Vagina (tissue), 2 donors: Measurements from ENCODE around the gene SAMD4B.
A peak's percentile ranks its signal among the peaks of the same experiment; 100 is the strongest.

Experiments used
- POLR2A ChIP-seq, 2 donors: fragments of 450-650 bp; IDR thresholded peaks; one replicate each; pipeline ENCODE4 v1.6.1; 2017; ENCODE audit warnings: antibody characterized with exemption in 2 of 2, mild to moderate bottlenecking in 2 of 2, moderate library complexity in 2 of 2
- TF ChIP-seq, protein P1 (sequence below), 3 experiments: fragments of 450-650 bp in 2 of 3; fragments of 200-600 bp in 1 of 3; sonication (generic) in 1 of 3; IDR thresholded peaks; one replicate each; pipeline ENCODE4 v1.5.1; 2017 to 2019; ENCODE audit warnings: antibody characterized with exemption in 3 of 3, mild to moderate bottlenecking in 2 of 3, moderate library complexity in 2 of 3

- TF ChIP-seq, protein P1, sequence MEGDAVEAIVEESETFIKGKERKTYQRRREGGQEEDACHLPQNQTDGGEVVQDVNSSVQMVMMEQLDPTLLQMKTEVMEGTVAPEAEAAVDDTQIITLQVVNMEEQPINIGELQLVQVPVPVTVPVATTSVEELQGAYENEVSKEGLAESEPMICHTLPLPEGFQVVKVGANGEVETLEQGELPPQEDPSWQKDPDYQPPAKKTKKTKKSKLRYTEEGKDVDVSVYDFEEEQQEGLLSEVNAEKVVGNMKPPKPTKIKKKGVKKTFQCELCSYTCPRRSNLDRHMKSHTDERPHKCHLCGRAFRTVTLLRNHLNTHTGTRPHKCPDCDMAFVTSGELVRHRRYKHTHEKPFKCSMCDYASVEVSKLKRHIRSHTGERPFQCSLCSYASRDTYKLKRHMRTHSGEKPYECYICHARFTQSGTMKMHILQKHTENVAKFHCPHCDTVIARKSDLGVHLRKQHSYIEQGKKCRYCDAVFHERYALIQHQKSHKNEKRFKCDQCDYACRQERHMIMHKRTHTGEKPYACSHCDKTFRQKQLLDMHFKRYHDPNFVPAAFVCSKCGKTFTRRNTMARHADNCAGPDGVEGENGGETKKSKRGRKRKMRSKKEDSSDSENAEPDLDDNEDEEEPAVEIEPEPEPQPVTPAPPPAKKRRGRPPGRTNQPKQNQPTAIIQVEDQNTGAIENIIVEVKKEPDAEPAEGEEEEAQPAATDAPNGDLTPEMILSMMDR (IDR thresholded peaks at IDR 0.05), result peak; percentile 97 to 98 (median 97)
- no peak for TF ChIP-seq POLR2A (IDR thresholded peaks at IDR 0.05)
Observed at GRCh38 chr19:39397360-39398296, 55.4 kb downstream of the SAMD4B start.
